Measurements from ENCODE around the gene FMN1. TPM values are rescaled to one million over a fixed set of nuclear protein-coding genes. Genes with fewer than 3 reads are reported as not detected.

FMN1 gene
- total and polyA plus RNA-seq, 7 donors = 3.0 to 19.9 (median 6.7) TPM

DNA sequence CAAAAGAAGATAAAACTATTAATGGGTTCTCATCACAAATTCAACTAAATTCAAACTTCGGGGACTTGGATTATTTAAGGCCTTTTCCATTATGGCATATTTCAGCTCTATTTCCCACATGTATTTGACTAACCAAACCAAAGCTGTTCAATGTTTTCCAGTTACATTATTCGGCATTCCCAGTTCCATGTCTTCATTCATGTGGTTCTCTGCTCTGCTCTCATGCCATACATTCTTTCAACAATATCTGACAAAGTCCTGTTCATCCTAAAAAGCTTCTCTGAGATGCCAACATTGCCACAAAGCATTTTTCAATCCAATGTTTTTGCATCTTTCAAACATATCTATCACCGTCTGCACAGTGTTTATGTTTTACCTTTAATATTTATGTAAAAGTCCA lies 335.3 kb downstream of the FMN1 start:
- 92 to 93% methylated on average over 3 of the region's 3 CpGs for WGBS, 2 donors
- Histone ChIP-seq H3K4me1 (peaks cover 0 to 49% (median 25%) of the 10 kb centered on the region in 4 donors), H3K4me3 (no peak overlapping the region), H3K9me3 (no peaks in the 10 kb centered on the region), H3K36me3 (no peaks in the 10 kb centered on the region), H3K27ac (no peak overlapping the region), H3K27me3 (no peaks in the 10 kb centered on the region)
- no peak for DNase-seq
- TF ChIP-seq EP300 (IDR thresholded peaks at IDR 0.05) (no peak), POLR2AphosphoS5 (IDR thresholded peaks at IDR 0.05) (no peak), CTCF (IDR thresholded peaks at IDR 0.05) (no peak), POLR2A (IDR thresholded peaks at IDR 0.05) (no peak)
- intact Hi-C loops (cut with DNase I) = no loop called here

DNA sequence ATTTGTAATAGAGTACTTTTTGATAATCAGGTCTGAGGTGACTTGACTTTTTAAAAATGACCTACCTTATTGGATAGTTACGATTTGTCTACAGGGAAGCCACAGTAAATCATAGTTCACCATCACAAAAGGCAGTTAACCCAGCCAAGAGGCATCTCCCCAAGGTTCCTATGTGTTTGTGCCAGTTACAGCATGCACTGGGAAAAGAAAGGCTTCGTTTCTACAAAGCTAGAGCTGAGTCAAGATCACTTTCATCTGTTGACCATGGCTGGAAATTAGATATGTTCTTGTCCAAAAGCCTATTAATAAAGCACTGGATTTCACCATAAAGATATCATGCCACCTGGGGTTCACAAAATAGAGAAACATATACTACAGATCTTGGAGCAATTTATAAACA lies 336.8 kb downstream of the FMN1 start:
- Histone ChIP-seq H3K4me1 (peaks cover 0 to 41% (median 25%) of the 10 kb centered on the region in 4 donors), H3K27me3 (no peaks in the 10 kb centered on the region), H3K9me3 (no peaks in the 10 kb centered on the region), H3K27ac (no peak overlapping the region), H3K36me3 (no peaks in the 10 kb centered on the region), H3K4me3 (no peak overlapping the region)
- no peak for DNase-seq
- 80 to 91% methylated on average over 2 of the region's 2 CpGs for WGBS, 2 donors
- TF ChIP-seq CTCF (IDR thresholded peaks at IDR 0.05) = no peak
- TF ChIP-seq POLR2A (IDR thresholded peaks at IDR 0.05) = no peak
- TF ChIP-seq POLR2AphosphoS5 (IDR thresholded peaks at IDR 0.05) = no peak
- TF ChIP-seq EP300 (IDR thresholded peaks at IDR 0.05) = no peak
- intact Hi-C loops (cut with DNase I) = no loop called here

GRCh38 chr15:32856753-32857152 lies 337.8 kb downstream of the FMN1 start:
- Histone ChIP-seq H3K27me3 (no peaks in the 10 kb centered on the region), H3K4me3 (no peak overlapping the region), H3K4me1 (peaks cover 0 to 37% (median 23%) of the 10 kb centered on the region in 4 donors), H3K9me3 (no peaks in the 10 kb centered on the region), H3K36me3 (no peaks in the 10 kb centered on the region), H3K27ac (peak overlapping the region in 2 of 4 donors; percentile 59 to 72)
- no peak for DNase-seq
- intact Hi-C loops (cut with DNase I) = no loop called here
- 83 to 84% methylated on average over 4 of the region's 4 CpGs for WGBS, 2 donors
- TF ChIP-seq POLR2AphosphoS5 (IDR thresholded peaks at IDR 0.05) = no peak
- no peak for TF ChIP-seq EP300 (IDR thresholded peaks at IDR 0.05)
- no peak for TF ChIP-seq POLR2A (IDR thresholded peaks at IDR 0.05)
- no peak for TF ChIP-seq CTCF (IDR thresholded peaks at IDR 0.05)

DNA sequence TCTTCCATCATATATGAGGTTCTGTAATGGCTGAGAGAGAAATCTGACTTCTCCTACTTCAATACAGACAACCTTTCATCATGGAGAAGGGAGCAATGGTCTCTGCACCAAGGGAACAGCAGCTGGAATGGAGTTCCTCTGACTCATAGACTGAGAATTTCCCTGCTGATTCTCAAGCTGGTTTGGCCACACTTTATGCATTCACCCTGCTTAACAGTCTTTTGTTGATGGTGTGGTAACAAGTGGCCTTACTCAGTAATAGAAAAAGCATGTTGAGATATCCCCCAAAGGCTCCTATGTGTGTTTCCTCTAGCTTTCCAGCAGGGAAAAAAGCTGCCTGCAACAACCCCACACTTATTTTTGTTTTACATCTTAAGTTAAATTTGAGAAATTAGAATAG lies 338.6 kb downstream of the FMN1 start:
- H3K9me3 ChIP-seq = no peaks in the 10 kb centered on the region
- TF ChIP-seq CTCF (IDR thresholded peaks at IDR 0.05) = no peak
- TF ChIP-seq POLR2A (IDR thresholded peaks at IDR 0.05) = no peak
- peak in 3 of 4 donors; percentile 55 to 69 (median 68) for TF ChIP-seq POLR2AphosphoS5 (IDR thresholded peaks at IDR 0.05)
- no peak for TF ChIP-seq EP300 (IDR thresholded peaks at IDR 0.05)
- H3K27me3 ChIP-seq = no peaks in the 10 kb centered on the region
- no peak overlapping the region for H3K4me3 ChIP-seq
- intact Hi-C loops (cut with DNase I) = no loop called here
- H3K27ac ChIP-seq = peak overlapping the region in 3 of 4 donors; percentile 34 to 72 (median 59)
- DNase-seq = no peak
- no peaks in the 10 kb centered on the region for H3K36me3 ChIP-seq
- H3K4me1 ChIP-seq = peaks cover 0 to 32% (median 20%) of the 10 kb centered on the region in 4 donors

GRCh38 chr15:32853592-32853991 lies 340.9 kb downstream of the FMN1 start:
- no peak overlapping the region for H3K27ac ChIP-seq
- 94 to 96% methylated on average over 3 of the region's 3 CpGs for WGBS, 2 donors

More at GRCh38 chr15:32853592-32853991, 340.9 kb downstream of the FMN1 start:
- Histone ChIP-seq H3K4me1 (peaks cover 0 to 36% (median 20%) of the 10 kb centered on the region in 4 donors), H3K27me3 (no peaks in the 10 kb centered on the region), H3K36me3 (no peaks in the 10 kb centered on the region), H3K4me3 (no peak overlapping the region), H3K9me3 (no peaks in the 10 kb centered on the region)
- TF ChIP-seq POLR2A (IDR thresholded peaks at IDR 0.05) (no peak), POLR2AphosphoS5 (IDR thresholded peaks at IDR 0.05) (no peak), EP300 (IDR thresholded peaks at IDR 0.05) (no peak), CTCF (IDR thresholded peaks at IDR 0.05) (no peak)
- no peak for DNase-seq
- intact Hi-C loops (cut with DNase I) = no loop called here
